Kidney capillary endothelial cell (primary cell): ENCODE measurements around the gene MTIF2.
"Not testable (repeated sequence)": the region's sequence is repeated elsewhere in the genome, so short reads cannot be mapped to it uniquely, and the experiment has no call there.

Experiments used
- DNase-seq: peaks from one replicate; pipeline ENCODE4 v3.0.0-alpha.2; 2018; ENCODE audit warnings: low spot score

Gene MTIF2, protein sequence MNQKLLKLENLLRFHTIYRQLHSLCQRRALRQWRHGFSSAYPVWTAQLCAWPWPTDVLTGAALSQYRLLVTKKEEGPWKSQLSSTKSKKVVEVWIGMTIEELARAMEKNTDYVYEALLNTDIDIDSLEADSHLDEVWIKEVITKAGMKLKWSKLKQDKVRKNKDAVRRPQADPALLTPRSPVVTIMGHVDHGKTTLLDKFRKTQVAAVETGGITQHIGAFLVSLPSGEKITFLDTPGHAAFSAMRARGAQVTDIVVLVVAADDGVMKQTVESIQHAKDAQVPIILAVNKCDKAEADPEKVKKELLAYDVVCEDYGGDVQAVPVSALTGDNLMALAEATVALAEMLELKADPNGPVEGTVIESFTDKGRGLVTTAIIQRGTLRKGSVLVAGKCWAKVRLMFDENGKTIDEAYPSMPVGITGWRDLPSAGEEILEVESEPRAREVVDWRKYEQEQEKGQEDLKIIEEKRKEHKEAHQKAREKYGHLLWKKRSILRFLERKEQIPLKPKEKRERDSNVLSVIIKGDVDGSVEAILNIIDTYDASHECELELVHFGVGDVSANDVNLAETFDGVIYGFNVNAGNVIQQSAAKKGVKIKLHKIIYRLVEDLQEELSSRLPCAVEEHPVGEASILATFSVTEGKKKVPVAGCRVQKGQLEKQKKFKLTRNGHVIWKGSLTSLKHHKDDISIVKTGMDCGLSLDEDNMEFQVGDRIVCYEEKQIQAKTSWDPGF

DNA sequence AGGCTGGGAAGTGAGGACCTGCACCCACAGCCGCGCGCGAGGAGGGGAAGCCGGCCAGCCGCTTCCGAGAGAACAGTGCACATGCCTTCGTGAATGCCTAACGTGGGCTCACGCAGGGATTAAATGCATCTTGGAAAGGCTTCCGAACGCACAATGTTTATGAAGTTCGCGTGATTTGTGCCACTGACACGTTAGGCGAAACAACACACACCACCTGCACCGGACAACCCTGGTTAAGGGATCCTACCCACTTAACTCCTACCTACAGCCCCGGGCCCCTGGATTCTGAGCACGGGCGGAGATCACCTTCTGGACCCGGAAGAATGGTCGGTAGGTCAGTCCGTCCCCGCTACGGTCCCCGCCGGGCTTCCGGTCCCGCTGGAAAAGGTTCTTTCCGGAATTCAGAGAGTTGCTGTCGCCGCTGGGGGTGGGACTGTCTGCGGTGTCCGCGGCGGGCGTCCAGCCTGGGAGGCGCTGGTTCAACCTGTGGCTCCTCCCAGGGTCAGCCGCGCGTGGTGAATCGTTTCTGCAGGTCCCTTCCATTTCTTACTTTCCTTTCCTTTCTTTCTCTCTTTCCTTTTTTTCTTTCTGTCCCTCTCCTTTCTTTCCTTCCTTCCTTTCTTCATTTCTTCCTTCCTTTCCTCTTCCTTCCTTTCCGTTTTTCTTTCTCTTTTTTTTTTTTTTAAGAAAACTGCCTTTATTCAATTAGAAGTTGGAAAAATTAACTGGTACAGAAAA is at the start of gene MTIF2:
TSS of gene MTIF2 (minus strand) at position 325 of the 738 bp plus-strand sequence. CDS start 5,373 bp downstream, outside the sequence.
- peak; percentile 94 for DNase-seq

GRCh38 chr2:55314985-55315384 is 46.0 kb upstream of the MTIF2 start:
- DNase-seq: no peak

- peak; percentile 14 for DNase-seq
Observed at GRCh38 chr2:55311444-55311870, 42.4 kb upstream of the MTIF2 start.

GRCh38 chr2:55309446-55309845 is 40.4 kb upstream of the MTIF2 start:
- DNase-seq: peak; percentile 85

- DNase-seq: no peak
Observed at GRCh38 chr2:55302241-55302640, 33.2 kb upstream of the MTIF2 start.

- DNase-seq: no peak
Observed at GRCh38 chr2:55301277-55301676, 32.2 kb upstream of the MTIF2 start.

DNA sequence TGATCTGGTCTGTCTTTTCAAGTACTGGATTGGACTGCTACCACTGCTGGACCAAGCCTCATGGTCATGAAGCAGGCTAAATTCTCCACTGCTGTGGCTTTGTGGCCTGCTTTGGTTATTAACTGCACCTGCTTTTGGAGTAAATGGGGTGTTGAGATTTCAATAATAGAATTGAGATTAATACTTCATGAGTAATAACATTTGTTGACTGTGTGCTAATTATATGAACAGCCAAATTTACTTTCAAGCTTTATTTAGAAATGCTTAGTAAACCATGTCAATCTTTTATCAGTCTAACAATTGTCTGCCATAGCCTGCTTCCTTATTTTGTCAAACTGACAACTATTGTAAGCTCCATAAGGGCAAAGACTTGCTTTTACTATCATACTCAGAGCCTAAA is 27.4 kb upstream of the MTIF2 start:
- no peak for DNase-seq

DNA sequence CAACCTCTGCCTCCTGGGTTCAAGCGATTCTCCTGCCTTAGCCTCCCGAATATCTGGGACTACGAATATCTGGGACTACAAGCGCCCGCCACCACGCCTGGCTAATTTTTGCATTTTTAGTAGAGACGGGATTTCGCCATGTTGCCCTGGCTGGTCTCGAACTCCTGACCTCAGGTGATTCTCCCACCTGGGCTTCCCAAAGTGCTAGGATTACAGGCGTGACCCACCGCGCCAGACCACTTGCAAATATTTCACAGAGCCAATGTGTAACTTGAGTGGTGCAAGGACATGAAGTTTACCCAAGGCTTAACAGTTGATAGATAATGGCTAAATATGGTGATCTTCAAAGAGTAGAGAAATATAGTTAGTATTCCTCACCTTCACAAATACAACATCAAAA is 14.1 kb upstream of the MTIF2 start:
- DNase-seq: no peak

DNA sequence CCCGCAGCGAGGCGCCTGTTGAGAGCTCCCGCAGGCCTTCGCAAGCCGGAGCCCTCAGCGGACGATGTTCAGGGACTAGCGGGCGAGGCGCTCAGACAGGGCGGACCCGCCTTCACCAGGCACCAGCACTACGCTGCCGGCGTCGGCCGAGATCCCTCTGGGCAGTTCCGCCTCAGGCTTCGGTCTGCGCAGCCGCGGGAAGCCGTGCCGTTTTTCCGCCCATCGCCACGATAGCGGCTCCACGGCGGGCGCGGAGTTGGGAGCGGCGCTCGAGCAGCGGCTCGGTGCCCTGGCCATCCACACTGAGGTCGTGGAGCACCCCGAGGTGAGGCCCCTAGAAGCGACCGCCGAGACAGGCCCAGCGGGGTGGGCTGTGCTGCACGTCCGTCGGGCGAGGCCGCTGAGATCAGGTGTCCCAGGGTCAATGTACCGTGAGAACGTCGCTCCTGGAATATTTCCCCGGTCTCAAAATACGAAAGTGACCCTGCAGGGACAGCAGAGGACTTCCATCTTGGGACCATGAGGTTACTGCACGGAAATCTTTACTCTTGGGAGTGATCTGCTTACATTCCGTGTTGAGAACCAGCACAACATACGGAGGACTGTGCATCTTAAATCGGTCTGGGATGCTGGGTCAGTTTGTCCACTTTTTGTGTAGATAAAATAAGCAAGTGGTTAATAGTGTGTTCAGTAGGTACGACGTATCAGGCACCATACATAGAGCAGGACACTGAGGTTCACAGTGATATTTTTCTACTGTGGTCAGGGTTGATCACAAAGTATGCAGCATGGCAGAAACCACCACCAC is 13.3 kb upstream of the MTIF2 start:
- DNase-seq: peak; percentile 76

GRCh38 chr2:55280851-55281546 is 12.0 kb upstream of the MTIF2 start:
- DNase-seq: not testable (repeated sequence)

DNA sequence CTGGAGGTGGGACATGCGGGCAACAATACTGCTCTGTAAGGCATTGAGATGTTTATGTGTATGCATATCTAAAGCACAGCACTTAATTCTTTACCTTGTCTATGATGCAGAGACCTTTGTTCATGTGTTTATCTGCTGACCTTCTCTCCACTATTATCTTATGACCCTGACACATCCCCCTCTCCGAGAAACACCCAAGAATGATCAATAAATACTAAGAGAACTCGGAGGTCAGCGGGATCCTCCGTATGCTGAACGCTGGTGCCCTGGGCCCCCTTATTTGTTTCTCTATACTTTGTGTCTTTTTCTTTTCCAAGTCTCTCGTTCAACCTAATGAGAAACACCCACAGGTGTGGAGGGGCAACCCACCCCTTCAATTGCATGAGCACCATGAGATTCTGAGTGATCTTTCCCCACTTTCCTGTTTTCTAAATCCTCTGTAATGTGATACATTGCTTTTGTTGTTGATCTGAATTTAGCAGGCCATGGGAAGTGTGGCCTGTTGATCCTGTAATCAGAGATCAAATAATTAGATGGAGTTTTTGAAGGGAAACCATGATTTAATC is 10.9 kb upstream of the MTIF2 start:
- DNase-seq: not testable (repeated sequence)

- DNase-seq: not testable (repeated sequence)
Observed at GRCh38 chr2:55279214-55279835, 10.3 kb upstream of the MTIF2 start.

GRCh38 chr2:55277310-55277709 is 8.3 kb upstream of the MTIF2 start:
- no peak for DNase-seq

DNA sequence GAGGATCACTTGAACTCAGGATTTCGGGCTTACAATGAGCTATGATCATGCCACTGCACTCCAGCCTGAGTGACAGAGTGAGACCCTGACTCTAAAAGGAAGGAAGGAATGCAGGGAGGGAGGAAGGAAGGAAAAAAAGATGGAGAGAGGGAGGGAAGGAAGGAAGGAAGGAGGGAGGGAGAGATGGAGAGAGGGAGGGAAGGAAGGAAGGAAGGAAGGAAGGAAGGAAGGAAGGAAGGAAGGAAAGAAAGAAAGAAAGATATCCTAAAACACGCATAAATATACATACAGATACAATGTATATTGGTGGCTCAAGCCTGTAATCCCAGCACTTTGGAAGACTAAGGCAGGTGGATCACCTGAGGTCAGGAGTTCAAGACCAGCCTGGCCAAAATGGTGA is 5.3 kb upstream of the MTIF2 start:
- DNase-seq: not testable (repeated sequence)

GRCh38 chr2:55269645-55269990 is 587 bp upstream of the MTIF2 start:
- no peak for DNase-seq

- peak; percentile 7 for DNase-seq
Observed at GRCh38 chr2:55268288-55268906, 634 bp downstream of the MTIF2 start.

- not testable (repeated sequence) for DNase-seq
Observed at GRCh38 chr2:55259586-55259985, 9.4 kb downstream of the MTIF2 start.

GRCh38 chr2:55252832-55253231 is 16.2 kb downstream of the MTIF2 start:
- no peak for DNase-seq

DNA sequence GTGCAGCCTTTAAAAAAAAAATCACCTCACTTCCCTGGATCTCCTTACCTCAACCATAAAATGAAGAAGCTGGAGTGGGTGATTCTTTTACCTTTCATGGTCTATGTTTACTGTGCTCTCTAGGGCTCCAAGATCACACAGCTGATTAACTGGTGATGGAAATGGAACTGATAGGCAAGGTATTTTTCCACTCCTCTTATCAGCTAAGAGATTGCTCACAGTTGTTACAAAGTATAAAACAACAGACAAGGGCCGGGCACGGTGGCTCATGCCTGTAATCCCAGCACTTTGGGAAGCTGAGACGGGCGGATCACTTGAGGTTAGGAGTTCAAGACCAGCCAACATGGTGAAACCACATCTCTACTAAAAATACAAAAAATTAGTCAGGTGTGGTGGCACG is 22.0 kb downstream of the MTIF2 start:
- DNase-seq: no peak

DNA sequence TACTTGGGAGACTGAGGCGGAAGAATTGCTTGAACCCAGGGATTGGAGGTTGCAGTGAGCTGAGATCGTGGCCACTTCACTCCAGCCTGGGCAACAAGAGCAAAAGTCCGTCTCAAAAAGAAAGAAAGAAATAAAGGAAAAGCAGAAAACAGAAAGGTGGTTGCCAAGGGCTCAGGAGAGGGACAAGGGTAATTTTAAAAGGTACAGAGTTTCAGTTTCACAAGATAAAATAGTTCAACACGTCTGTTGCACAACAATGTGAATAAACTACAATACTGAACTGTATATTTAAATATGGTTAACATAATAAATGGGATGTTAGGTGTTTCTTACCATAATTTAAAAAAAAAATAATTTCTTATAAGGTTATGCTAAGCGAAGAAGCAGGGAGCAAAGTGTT is 23.6 kb downstream of the MTIF2 start:
- DNase-seq: no peak
